Activated CD4-positive, alpha-beta T cell treated with anti-CD3 and anti-CD28 coated beads, Interleukin-2, Interleukin-6, amounts not matched to agents 100 ng/mL and 50 ng/mL, durations not matched to agents 16 hours and 8 hours (primary cell): ENCODE data around the gene MACROH2A1.

Experiments
- DNase-seq: peaks from one replicate; pipeline ENCODE4 v3.0.0-alpha.2; 2020

MACROH2A1 gene

DNA sequence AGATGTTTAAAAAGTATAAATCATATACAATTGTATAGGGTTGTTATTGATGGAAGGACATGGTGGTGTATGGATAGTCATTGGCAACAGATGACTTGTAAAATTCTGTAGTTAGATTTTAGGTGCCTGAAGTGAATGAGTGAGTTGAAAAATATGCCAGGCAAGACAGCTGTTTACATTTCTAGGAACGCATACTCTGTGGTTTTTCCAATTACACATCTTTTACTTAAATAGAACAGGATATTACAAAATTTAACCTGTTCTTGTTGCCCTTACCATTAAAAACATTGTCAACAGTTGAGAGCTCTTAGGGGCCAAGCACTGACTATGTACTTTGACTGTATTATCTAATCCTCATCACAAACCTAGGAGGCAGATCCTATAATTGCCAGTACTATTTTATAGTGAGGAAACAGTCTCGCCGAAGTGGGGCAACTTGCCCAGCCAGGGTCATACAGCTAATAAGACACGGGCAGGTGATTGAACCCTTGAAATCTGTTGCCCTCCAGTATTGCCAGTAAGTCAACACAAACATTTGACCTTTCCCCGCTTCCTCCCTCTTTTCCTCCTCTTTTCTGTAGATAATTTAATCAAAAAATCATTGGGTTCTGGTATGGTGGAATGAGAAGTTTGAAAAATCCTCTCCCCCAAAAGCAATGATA is 88.6 kb downstream of the MACROH2A1 start:
- peak; percentile 23 for DNase-seq

GRCh38 chr5:135309391-135310327 is 89.4 kb downstream of the MACROH2A1 start:
- no peak for DNase-seq

DNA sequence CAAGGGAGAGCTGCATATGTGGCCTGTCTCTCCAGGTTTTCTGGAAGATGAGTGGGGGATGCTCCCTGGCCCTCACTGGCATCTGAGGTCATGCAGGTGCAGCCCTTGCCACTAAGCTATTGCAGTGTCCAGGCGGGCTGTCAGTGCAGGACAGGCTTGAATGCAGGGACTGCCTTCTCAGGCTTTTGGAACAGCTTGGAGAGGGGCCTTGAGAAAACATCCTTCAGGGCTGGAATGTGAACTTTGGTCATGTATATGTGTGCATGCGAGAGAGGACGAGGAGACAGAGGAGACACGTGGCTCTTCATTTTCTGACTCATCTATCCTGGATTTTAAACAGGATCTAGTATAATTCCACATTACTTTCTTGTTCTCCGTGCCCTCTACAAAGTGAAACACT is 90.3 kb downstream of the MACROH2A1 start:
- DNase-seq = no peak

GRCh38 chr5:135308245-135308644 is 90.8 kb downstream of the MACROH2A1 start:
- DNase-seq = peak; percentile 26

- DNase-seq = no peak
Observed at GRCh38 chr5:135307143-135307903, 91.7 kb downstream of the MACROH2A1 start.

DNA sequence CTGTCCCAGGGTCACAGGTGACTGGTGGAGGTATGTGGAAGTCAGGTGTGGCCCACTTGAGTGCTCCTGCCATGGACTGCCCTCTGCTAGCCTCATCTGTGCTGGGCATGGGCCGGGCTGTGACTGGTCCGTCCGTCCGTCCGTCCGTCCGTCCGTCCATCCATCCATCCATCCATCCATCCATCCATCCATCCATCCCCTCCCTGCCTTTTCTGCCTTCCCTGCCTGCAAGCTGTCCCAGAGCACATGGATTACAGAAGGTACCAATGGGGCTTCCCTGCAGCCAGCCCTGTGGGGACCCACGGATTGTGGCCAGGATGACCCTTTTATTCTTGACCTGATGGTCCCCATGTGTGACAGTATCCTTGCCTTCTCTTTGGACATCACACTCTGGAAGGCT is 92.5 kb downstream of the MACROH2A1 start:
- DNase-seq = no peak

- no peak for DNase-seq
Observed at GRCh38 chr5:135304352-135305221, 94.4 kb downstream of the MACROH2A1 start.

DNA sequence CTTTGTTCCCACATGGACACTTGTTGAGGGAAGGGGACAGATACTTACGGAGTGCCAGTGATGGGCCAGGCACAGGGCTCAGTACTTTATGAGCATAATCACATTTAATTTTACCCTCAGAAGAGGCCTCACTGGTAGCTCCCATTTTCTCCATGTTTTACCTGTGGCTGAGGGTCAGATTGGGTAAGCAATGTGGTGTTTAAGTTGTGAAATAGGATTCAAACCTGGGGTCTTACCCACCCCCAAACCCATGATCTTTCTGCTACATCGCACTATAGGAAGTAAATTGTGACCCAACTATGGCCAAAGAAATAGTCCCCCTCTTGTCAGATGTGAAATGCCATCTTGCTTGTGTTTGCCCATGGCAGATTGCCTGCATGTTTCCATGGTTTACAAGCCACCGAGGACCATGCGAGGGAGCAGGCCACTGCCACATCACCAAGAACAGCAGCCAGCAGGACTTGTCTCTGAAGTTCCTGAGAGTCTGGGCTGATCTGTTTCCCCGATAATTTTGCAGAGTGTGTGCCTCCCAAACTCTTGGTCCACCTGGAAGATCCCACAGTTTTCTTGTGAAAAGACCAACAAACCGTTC is 95.4 kb downstream of the MACROH2A1 start:
- DNase-seq = no peak

GRCh38 chr5:135296900-135297816 is 101.9 kb downstream of the MACROH2A1 start:
- DNase-seq = no peak

GRCh38 chr5:135295852-135296251 is 103.2 kb downstream of the MACROH2A1 start:
- no peak for DNase-seq

DNA sequence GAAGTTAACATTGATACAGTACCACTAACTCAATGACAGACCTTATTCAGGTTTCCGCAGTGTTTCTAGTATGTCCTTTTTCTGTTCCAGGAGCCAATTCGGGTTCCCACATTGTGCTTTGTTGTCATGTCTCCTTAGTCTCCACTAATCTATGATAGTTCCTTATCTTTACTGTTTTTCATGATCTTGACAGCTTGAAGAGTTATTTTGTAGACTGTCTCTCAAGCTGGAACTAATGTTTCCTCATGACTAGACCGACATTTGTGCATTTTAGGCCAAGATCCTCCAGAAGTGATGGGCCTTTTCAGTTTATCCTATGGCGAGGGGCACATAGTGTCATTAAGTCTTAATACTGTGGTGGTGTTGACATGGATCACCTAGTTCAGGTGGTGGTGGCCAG is 104.2 kb downstream of the MACROH2A1 start:
- no peak for DNase-seq

DNA sequence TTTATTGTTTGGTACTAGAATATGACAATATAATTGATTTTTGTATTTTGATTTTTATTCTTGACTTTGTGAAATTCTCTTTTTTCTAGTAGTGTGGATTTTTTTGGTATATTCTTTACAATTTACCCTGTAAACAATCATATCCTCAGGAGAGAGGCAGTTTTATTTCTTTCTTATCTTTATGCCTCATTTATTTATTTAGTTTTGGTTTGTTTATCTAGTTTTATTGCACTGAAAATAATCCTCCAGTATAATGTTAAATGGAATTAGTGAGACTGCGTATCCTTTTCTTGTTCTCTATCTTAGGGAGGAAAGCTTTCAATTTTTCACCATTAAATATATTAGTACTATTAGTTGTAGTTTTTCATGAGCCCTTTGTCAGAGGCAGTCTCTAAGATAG is 109.4 kb downstream of the MACROH2A1 start:
- no peak for DNase-seq

GRCh38 chr5:135287551-135287950 is 111.5 kb downstream of the MACROH2A1 start:
- no peak for DNase-seq
